Activated CD4-positive, CD25-positive, alpha-beta regulatory T cell (primary cell): ENCODE measurements around the gene RORB.
"Not testable (repeated sequence)": the region's sequence is repeated elsewhere in the genome, so short reads cannot be mapped to it uniquely, and the experiment has no call there.

Source experiments
- DNase-seq, 4 experiments: peaks; one replicate each; lab custom pipeline; 2025; lab: John Stamatoyannopoulos, UW

The RORB gene

DNA sequence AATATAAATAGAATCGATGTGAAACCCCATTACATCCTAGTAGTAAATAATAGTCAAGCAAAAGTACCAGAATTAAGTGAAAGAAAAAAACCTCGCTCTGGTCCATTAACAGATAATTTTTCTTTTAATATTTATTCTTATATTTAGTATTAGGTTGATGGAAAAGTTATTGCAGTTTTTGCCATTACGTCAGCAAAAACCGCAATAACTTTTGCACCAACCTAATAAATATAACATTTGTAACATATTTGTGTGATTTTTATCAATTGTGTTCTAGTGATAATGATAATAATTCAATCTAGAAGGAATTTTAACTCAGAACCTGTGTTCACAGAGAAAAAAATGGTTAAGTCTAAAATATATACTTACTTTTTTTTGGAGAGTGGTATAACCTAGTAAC, 16.1 kb downstream of the RORB start:
- DNase-seq: no peak

GRCh38 chr9:74517188-74517587, 20.1 kb downstream of the RORB start:
- DNase-seq: no peak

- no peak for DNase-seq
Measured at GRCh38 chr9:74519419-74519818, 22.3 kb downstream of the RORB start.

DNA sequence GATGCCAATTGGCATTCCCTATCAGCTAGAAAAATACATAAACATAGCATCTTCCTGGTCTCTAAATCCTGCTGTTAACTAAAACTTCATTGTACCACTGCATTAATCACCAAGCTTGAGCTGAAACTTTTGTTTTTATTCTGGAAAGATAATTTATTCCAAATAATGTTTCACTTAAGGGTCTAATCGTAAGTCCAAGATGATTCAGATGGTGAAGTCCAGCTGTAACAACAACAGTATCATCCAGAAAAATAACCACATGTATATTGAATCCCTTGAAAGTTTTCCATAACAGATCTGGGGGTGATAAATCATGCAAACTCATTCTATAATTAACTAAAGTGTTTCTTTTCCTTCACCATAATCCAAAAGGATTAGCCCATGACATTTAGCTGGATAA, 23.9 kb downstream of the RORB start:
- no peak for DNase-seq

DNA sequence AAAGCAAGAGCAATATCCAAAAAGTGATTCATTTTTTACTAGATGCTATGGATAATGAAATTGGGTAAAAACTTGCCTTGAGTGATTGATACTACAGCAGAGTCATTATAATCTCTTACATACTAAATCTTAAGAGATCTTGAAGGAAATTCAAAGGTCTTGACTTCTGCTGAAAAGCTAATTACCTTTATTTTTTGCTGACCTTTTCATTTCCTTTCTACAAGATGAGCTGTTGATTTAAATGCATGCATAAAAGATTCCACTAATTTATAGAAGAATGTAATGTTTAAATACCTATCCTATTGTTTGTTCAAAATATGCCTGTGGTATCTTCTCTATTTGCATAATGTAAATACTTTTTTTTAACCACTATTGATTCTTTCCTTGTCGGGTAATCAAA, 27.2 kb downstream of the RORB start:
- no peak for DNase-seq

GRCh38 chr9:74526215-74526614, 29.1 kb downstream of the RORB start:
- no peak for DNase-seq

- DNase-seq: no peak
Measured at GRCh38 chr9:74527718-74528117, 30.6 kb downstream of the RORB start.

DNA sequence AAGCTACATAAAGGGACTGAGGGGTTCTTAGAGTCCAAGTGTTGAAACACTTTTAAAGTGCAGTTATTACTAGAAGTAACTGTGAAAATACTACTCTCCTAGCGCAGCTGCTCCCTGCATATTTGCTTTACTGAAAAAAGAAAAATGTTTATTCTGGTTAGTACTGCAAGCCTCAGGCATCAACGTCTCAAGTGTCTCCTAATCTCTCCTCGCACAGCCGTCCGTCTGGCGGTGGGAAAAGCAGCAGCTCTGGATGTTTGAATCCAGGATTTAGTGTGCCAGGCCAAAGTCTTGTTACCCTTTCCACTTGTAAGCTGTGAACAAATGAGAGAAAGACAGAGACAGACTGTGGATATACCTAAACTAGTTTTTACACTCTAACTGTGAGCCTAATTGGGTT, 31.1 kb downstream of the RORB start:
- no peak for DNase-seq

DNA sequence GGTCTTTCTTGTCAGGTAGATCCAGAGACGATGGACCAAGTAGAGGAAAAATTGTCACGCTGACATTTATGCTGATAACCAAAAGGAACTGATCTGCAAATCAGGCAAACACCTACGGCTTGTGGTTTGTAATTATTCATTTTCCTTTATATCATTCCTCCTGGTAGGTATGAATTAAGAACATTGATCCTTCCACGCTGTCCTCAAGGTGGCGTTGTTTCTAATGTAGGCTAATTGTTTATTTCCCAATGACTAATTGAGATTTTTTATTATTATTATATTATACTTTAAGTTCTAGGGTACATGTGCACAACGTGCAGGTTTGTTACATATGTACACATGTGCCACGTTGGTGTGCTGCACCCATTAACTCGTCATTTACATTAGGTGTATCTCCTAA, 33.3 kb downstream of the RORB start:
- not testable (repeated sequence) for DNase-seq

GRCh38 chr9:74533253-74533652, 36.1 kb downstream of the RORB start:
- no peak for DNase-seq

GRCh38 chr9:74534841-74535240, 37.7 kb downstream of the RORB start:
- no peak for DNase-seq

DNA sequence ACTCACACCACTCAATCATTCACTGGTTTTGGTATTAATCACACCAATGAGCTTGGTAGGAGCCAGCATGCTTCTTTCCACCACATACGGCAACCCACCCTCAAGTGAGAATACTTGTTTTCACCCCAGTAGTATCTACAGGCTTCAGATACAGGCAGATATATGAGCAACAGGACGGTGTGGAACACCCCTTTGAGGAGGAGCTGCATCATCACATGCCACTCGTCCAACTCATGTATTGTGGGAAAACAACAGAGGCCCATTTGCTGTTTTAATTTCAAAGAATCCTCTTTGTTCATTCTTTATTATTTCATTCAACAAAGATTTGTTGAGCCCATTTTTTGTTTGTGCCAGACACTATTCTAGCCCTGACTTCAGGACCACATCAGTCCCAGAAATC, 46.0 kb downstream of the RORB start:
- no peak for DNase-seq

GRCh38 chr9:74551266-74551665, 54.1 kb downstream of the RORB start:
- no peak for DNase-seq

- no peak for DNase-seq
Measured at GRCh38 chr9:74554751-74555419, 57.8 kb downstream of the RORB start.

- DNase-seq: no peak
Measured at GRCh38 chr9:74555565-74555964, 58.4 kb downstream of the RORB start.

- no peak for DNase-seq
Measured at GRCh38 chr9:74556685-74557084, 59.5 kb downstream of the RORB start.

- no peak for DNase-seq
Measured at GRCh38 chr9:74557571-74557970, 60.4 kb downstream of the RORB start.

DNA sequence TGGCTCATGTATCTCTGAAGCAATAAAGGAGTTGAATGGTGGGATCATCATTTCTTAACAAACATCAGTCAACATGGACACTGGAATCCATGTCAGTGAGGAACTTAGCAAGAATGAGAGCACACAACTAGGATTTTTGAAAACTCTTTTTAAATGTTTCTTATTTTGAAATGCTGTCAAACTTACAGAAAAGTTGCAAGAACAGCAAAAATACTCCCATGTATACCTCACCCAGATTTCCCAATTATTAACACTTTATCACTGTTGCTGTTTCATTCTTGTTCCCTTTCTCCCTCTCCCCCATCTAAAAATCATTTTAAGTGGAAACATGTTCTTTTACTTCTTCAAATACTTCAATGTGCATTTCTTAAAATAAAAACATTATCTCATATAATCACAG, 65.5 kb downstream of the RORB start:
- no peak for DNase-seq

- DNase-seq: no peak
Measured at GRCh38 chr9:74570879-74571512, 73.9 kb downstream of the RORB start.

DNA sequence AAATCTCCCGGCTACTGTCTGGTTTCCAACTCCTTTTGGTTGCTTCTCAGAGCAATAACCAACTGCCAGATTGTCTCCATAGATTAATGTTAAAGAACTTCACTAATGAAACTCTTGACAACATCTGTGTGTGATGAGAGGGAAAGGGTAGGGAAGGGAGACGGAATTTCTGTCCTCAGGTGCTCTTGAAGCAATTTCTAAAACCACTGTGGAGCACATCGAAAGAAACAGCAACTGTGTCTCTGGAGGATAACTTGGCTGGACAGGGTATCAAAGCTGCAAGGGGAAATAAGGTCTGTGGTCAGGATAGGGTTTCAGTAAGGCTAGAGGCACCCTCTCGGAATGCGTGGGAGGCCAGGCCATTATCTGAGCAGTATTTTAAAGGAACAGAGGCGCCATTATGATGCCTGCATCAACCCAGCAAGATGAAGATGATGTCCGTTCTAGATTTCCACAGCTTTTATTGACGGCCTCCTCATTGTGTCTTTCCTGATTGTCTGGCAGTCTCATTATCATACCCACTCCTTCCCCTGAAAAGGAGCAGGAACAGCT, 76.6 kb downstream of the RORB start:
- no peak for DNase-seq

- DNase-seq: no peak
Measured at GRCh38 chr9:74576176-74576575, 79.0 kb downstream of the RORB start.

GRCh38 chr9:74577956-74578355, 80.8 kb downstream of the RORB start:
- no peak for DNase-seq

DNA sequence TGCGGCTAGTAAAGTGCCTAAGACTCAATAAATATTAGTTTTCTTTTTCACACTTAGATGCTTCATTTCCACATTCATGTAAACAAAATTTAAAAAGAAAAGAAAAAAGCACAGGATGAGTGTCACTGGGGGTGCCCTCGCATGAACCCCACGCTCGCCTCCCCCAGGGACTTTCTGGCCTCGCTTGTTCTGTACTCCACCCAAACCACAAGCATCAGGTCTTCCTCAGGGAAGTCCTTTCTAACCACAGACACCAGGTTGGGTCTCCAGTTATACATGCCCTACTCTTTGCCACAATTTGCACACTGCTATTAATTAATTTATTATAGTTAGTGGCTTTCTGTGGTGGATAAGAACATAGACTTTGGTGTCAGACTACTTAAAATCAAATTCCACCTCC, 92.4 kb downstream of the RORB start:
- DNase-seq: no peak

DNA sequence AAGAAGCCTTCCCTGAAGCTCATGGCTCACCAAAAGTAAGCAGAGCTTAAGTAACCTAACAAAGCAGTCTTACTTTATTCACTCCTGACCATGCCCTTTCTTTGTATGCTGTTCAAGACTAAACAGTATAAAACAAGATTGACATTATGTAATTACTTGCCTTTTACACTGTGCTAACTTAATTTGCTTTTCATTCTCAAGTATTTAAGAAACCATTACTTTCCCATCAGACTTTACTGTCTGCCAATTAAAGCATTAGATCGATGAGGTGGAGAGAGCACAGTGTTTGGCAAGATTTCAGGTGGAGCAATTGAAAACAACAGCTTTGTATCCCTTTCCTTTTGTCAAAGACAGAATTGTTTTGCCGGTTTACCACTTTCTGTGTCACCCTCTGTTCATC, 98.2 kb downstream of the RORB start:
- no peak for DNase-seq
